HepG2 (cell line): ENCODE results near the gene ESYT1. TPM values are rescaled to one million over a fixed set of nuclear protein-coding genes. Genes with fewer than 3 reads are reported as not detected.

ENCODE experiments used
- ATAC-seq: fragments of 200-7000 bp; cut with Tn5 transposase; 3 replicates; pipeline ENCODE4 v1.9.1; 2020; ENCODE audit warnings: mild to moderate bottlenecking, moderate library complexity
- BruUV-seq: library from RNA; stranded (reverse); fragments of 400-500 nt; replicated peaks from 2 replicates; lab custom pipeline; 2021; lab: Mats Ljungman, UMichigan
- CTCF ChIA-PET: fragments of 300-600 bp; formaldehyde crosslinking; extraction: SDS; loops from one replicate; lab custom pipeline; 2021; ENCODE audit warnings: low total read pairs, inconsistent platforms, low intra/inter-chr PET ratio; lab: Yijun Ruan, JAX
- POLR2A ChIA-PET: fragments of 350-600 bp; sonication (Branson Sonifier 250); formaldehyde crosslinking; loops from one replicate; lab custom pipeline; 2020; ENCODE audit warnings: antibody characterized with exemption, inconsistent platforms; lab: Yijun Ruan, JAX
- DNase-seq: peaks from one replicate; pipeline ENCODE4 v3.0.0-alpha.2; 2015; ENCODE audit warnings: low spot score
- FAIRE-seq: peaks from 3 replicates; lab custom pipeline; 2011; peaks lifted over from hg19 to GRCh38; lab: Jason Lieb, UNC
- H2AFZ ChIP-seq: one replicate; pipeline ENCODE4 v1.6.1; 2011; ENCODE audit warnings: low read length, inconsistent platforms
- H3K27ac ChIP-seq: fragments of 300-600 bp; 3 replicates; pipeline ENCODE4 v1.8.0; 2011; ENCODE audit warnings: mixed run types, mild to moderate bottlenecking, mixed read lengths, low read length, inconsistent platforms; ENCODE audit not compliant: insufficient read depth; ENCODE audit errors: extremely low read length
- H3K27me3 ChIP-seq, 2 experiments: fragments of 200-600 bp in 1 of 2; 2 replicates in 1 of 2; 3 replicates in 1 of 2; pipeline versions ENCODE4 v1.6.0 to v1.8.0; 2011; ENCODE audit warnings: low read length in 2 of 2, mild to moderate bottlenecking in 2 of 2, moderate library complexity in 2 of 2, inconsistent platforms in 1 of 2; ENCODE audit not compliant: insufficient read depth in 2 of 2, control insufficient read depth in 1 of 2
- H3K36me3 ChIP-seq, 2 experiments: fragments of 200-600 bp in 1 of 2; replicated peaks in 1 of 2; 2 replicates in 1 of 2; 3 replicates in 1 of 2; pipeline versions ENCODE4 v1.5.1 to v1.8.0; 2011; ENCODE audit warnings: low read length in 2 of 2, inconsistent platforms in 1 of 2; ENCODE audit not compliant: insufficient read depth in 2 of 2, control insufficient read depth in 1 of 2
- H3K4me1 ChIP-seq: 2 replicates; pipeline ENCODE4 v1.5.1; 2012; ENCODE audit warnings: low read length, inconsistent platforms; ENCODE audit not compliant: insufficient read depth
- H3K4me2 ChIP-seq: 2 replicates; pipeline ENCODE4 v1.6.0; 2011; ENCODE audit warnings: low read depth, low read length, inconsistent platforms
- H3K4me3 ChIP-seq, 3 experiments: fragments of 200-600 bp in 1 of 3; sonication (generic), shearing (Covaris generic) in 1 of 3; replicated peaks in 1 of 3; 2 replicates each; pipeline ENCODE4 v1.5.1; 2011 to 2016; ENCODE audit warnings: low read length in 3 of 3, inconsistent platforms in 2 of 3, low read depth in 2 of 3, mild to moderate bottlenecking in 2 of 3, control low read depth in 1 of 3, mixed read lengths in 1 of 3; ENCODE audit not compliant: insufficient read depth in 1 of 3
- H3K79me2 ChIP-seq: one replicate; pipeline ENCODE4 v1.6.1; 2011; ENCODE audit warnings: low read length, inconsistent platforms; ENCODE audit not compliant: insufficient read depth
- H3K9ac ChIP-seq: 2 replicates; pipeline ENCODE4 v1.6.0; 2011; ENCODE audit warnings: mild to moderate bottlenecking, low read depth, low read length, inconsistent platforms; ENCODE audit not compliant: insufficient read depth
- H3K9me3 ChIP-seq: 2 replicates; pipeline ENCODE4 v1.5.1; 2012; ENCODE audit warnings: mild to moderate bottlenecking, low read length
- H4K20me1 ChIP-seq: 2 replicates; pipeline ENCODE4 v1.6.0; 2011; ENCODE audit warnings: inconsistent platforms, mild to moderate bottlenecking, low read length, moderate library complexity; ENCODE audit not compliant: insufficient read depth
- ATF7 ChIP-seq, 2 experiments: fragments of 450-650 bp in 1 of 2; sonication (generic) in 1 of 2; formaldehyde crosslinking in 1 of 2; IDR thresholded peaks; 2 replicates each; pipeline versions ENCODE4 v1.4.0 to v1.6.1; 2016 to 2020; ENCODE audit warnings: antibody characterized with exemption in 1 of 2, mild to moderate bottlenecking in 1 of 2, missing genetic modification reagents in 1 of 2
- EHMT2 ChIP-seq: fragments of 200-600 bp; sonication (generic); IDR thresholded peaks from 2 replicates; pipeline ENCODE4 v1.7.0; 2017; ENCODE audit warnings: antibody characterized with exemption, low read depth, low read length, borderline replicate concordance
- GRHL1 ChIP-seq: sonication (generic); formaldehyde crosslinking; conservative IDR thresholded peaks from 2 replicates; pipeline ENCODE4 v1.8.0; 2022; ENCODE audit warnings: missing genetic modification reagents
- IKZF5 ChIP-seq: IDR thresholded peaks from 2 replicates; pipeline ENCODE4 v1.6.1; 2018; ENCODE audit warnings: missing genetic modification reagents, mild to moderate bottlenecking, missing compliant biosample characterization
- MYC ChIP-seq: sonication (generic); formaldehyde crosslinking; IDR thresholded peaks from 2 replicates; pipeline ENCODE4 v1.9.0; 2021; ENCODE audit warnings: missing genetic modification reagents, borderline replicate concordance
- NFE2L1 ChIP-seq: sonication (generic); formaldehyde crosslinking; IDR thresholded peaks from 2 replicates; pipeline ENCODE4 v1.4.0; 2020; ENCODE audit warnings: missing genetic modification reagents, mild to moderate bottlenecking, borderline replicate concordance
- NFE2L2 ChIP-seq: fragments of 150-350 bp; IDR thresholded peaks from 2 replicates; pipeline ENCODE4 v1.6.1; 2014; ENCODE audit warnings: low read length
- PTBP1 ChIP-seq: fragments of 200-400 bp; formaldehyde crosslinking; IDR thresholded peaks from 2 replicates; pipeline ENCODE4 v1.6.1; 2018; ENCODE audit warnings: low read length, low read depth; ENCODE audit not compliant: poor library complexity, severe bottlenecking
- SOX5 ChIP-seq: IDR thresholded peaks from 2 replicates; pipeline ENCODE4 v1.6.1; 2016; ENCODE audit warnings: borderline replicate concordance
- THAP11 ChIP-seq: IDR thresholded peaks from 2 replicates; pipeline ENCODE4 v1.6.1; 2016; ENCODE audit warnings: missing biosample characterization, missing genetic modification reagents
- WIZ ChIP-seq: sonication (generic); formaldehyde crosslinking; IDR thresholded peaks from 2 replicates; pipeline ENCODE4 v1.5.1; 2020; ENCODE audit warnings: mild to moderate bottlenecking, missing genetic modification reagents
- ZEB1 ChIP-seq: IDR thresholded peaks from 2 replicates; pipeline ENCODE4 v1.6.1; 2012; ENCODE audit warnings: mild to moderate bottlenecking, low read depth, inconsistent platforms; ENCODE audit not compliant: insufficient replicate concordance
- ZNF296 ChIP-seq: sonication (generic); formaldehyde crosslinking; conservative IDR thresholded peaks from 2 replicates; pipeline ENCODE4 v1.5.0; 2020; ENCODE audit warnings: mild to moderate bottlenecking, missing genetic modification reagents
- ZNF362 ChIP-seq: sonication (generic); formaldehyde crosslinking; IDR thresholded peaks from 2 replicates; pipeline ENCODE4 v1.4.0; 2020; ENCODE audit warnings: missing genetic modification reagents, mild to moderate bottlenecking, borderline replicate concordance
- ZNF367 ChIP-seq: sonication (generic); formaldehyde crosslinking; IDR thresholded peaks from 2 replicates; pipeline ENCODE4 v1.4.0; 2020; ENCODE audit warnings: missing genetic modification reagents, borderline replicate concordance
- WGBS: methylation state at CpG from one replicate; pipeline ENCODE4 v1.1.6; 2017; ENCODE audit warnings: low lambda C conversion rate; 5-methylcytosine and 5-hydroxymethylcytosine counted together
- in situ Hi-C: cut with HindIII; loops from 2 replicates; pipeline ENCODE4 v1.10.0; 2017; ENCODE audit warnings: low pct_unique_long_range_greater_than_20kb; ENCODE audit not compliant: extremely low pct_ligation_motif_present
- intact Hi-C: fragments of 100-400 bp; cut with micrococcal nuclease; formaldehyde crosslinking; loops from one replicate; pipeline ENCODE4 v1.10.0; 2022; ENCODE audit not compliant: unreplicated experiment
- polyA plus RNA-seq, 8 experiments: library from polyadenylated mRNA; depleted of rRNA in 3 of 8; stranded (reverse) in 7 of 8; unstranded in 1 of 8; fragments of >200 nt; fragmentation: Illumina TruSeq in 4 of 8; extraction: Trizol in 4 of 8; gene quantifications; 2 replicates each; pipeline versions ENCODE4 v1.2.1 to v1.2.3, GENCODE V29; 2011 to 2016; ENCODE audit warnings: low read depth in 4 of 8, missing spikeins in 1 of 8, mixed read lengths in 1 of 8; ENCODE audit not compliant: insufficient read depth in 1 of 8
- total RNA-seq, 5 experiments: library from RNA; depleted of rRNA; stranded (reverse); fragments of >200 nt; fragmentation: Illumina TruSeq; extraction: Trizol; gene quantifications; 2 replicates each; pipeline ENCODE4 v1.2.3, GENCODE V29; 2016; ENCODE audit warnings: low read depth in 1 of 5

ESYT1 gene
- total and polyA plus RNA-seq, 2 of the 13 experiments (the other 11 are each of a cell fraction or from before 2014, with no cell fraction given) = 66.9 to 71.0 TPM

- no peak for TF ChIP-seq ZNF362 (CRISPR knock-in tag)
- TF ChIP-seq EHMT2 = no peak
Measured at GRCh38 chr12:56189099-56189917, 61.2 kb downstream of the ESYT1 start, which contains the start of gene SMARCC2 (continued).

- DNase-seq (peak; percentile 83), FAIRE-seq (no peak), ATAC-seq (peak; percentile 71)
- Histone ChIP-seq H3K27me3 (no peaks in the 10 kb centered on the region; a peak in 1 of 5 replicates), H3K79me2 (peaks cover 19% of the 10 kb centered on the region), H4K20me1 (no peaks in the 10 kb centered on the region), H3K9me3 (no peaks in the 10 kb centered on the region), H3K36me3 (peaks cover 0 to 8% of the 10 kb centered on the region in 2 experiments; a peak in 2 of 5 replicates), H3K4me2 (peak overlapping the region; percentile 86), H3K27ac (peak overlapping the region; percentile 74), H3K4me3 (peak overlapping the region; percentile 76 to 94 (median 93)), H2AFZ (peak overlapping the region; percentile 76), H3K9ac (peak overlapping the region; percentile 76), H3K4me1 (peaks cover 34% of the 10 kb centered on the region)
- in situ Hi-C loops = loop anchor here (5.0 to 10.0 kb wide), 3 partner anchors 63 to 275 kb away; partner anchors contain the start of genes ANKRD52, ESYT1 and SPRYD4
- WGBS = 1% methylated on average over 41 of the region's 42 CpGs
- CTCF ChIA-PET = interaction anchor here (1.1 to 2.7 kb wide), 4 partner anchors 32 to 71 kb away, joined by 3 to 49 read pairs (median 14); partner anchors contain the start of genes ESYT1, MYL6, MYL6B and ZC3H10
- intact Hi-C loops = loop anchor here (1.0 to 5.0 kb wide), 4 partner anchors 33 to 272 kb away; partner anchors contain the start of gene MYL6
- POLR2A ChIA-PET = interaction anchor here (0.7 to 3.6 kb wide), 19 partner anchors 9 to 298 kb away, joined by 3 to 48 read pairs (median 5); partner anchors contain the start of genes CNPY2, ESYT1, GLS2 and MYL6
- BruUV-seq = no TSS peak
- TF ChIP-seq IKZF5 (CRISPR knock-in tag) (peak; percentile 45; the same call in 1 of the 2 replicates), NFE2L1 (CRISPR knock-in tag) (no peak), NFE2L2 (no peak), PTBP1 (no peak), ZNF296 (no peak), MYC (CRISPR knock-in tag) (peak; percentile 62), ZNF367 (CRISPR knock-in tag) (no peak), GRHL1 (CRISPR knock-in tag) (no peak), THAP11 (CRISPR knock-in tag) (peak; percentile 77), ATF7 (IDR thresholded peaks at IDR 0.05) (no peak), ATF7 (CRISPR knock-in tag; IDR thresholded peaks at IDR 0.05) (no peak), SOX5 (peak; percentile 33; the same call in 1 of the 2 replicates), WIZ (CRISPR knock-in tag) (0 out of 2 replicates have a peak, but pooled peaks have one; percentile 51), ZEB1 (no peak)
Measured at GRCh38 chr12:56189918-56190694, 62.0 kb downstream of the ESYT1 start.
